GM08714 (cell line): Measurements from ENCODE around the gene TAF5L.
A peak's percentile ranks its signal among the peaks of the same experiment; 100 is the strongest.
"Not testable (repeated sequence)": the region's sequence is repeated elsewhere in the genome, so short reads cannot be mapped to it uniquely, and the experiment has no call there.

Experiments
- H3K4me3 ChIP-seq: fragments of 200-500 bp; sonication (Bioruptor generic); 2 replicates; pipeline ENCODE4 v1.5.1; 2014; ENCODE audit warnings: mild to moderate bottlenecking, low read length, inconsistent platforms
- ZNF274 ChIP-seq: IDR thresholded peaks from 2 replicates; pipeline ENCODE4 v1.6.1; 2012; ENCODE audit warnings: mild to moderate bottlenecking, low read depth, low read length

Gene TAF5L

DNA sequence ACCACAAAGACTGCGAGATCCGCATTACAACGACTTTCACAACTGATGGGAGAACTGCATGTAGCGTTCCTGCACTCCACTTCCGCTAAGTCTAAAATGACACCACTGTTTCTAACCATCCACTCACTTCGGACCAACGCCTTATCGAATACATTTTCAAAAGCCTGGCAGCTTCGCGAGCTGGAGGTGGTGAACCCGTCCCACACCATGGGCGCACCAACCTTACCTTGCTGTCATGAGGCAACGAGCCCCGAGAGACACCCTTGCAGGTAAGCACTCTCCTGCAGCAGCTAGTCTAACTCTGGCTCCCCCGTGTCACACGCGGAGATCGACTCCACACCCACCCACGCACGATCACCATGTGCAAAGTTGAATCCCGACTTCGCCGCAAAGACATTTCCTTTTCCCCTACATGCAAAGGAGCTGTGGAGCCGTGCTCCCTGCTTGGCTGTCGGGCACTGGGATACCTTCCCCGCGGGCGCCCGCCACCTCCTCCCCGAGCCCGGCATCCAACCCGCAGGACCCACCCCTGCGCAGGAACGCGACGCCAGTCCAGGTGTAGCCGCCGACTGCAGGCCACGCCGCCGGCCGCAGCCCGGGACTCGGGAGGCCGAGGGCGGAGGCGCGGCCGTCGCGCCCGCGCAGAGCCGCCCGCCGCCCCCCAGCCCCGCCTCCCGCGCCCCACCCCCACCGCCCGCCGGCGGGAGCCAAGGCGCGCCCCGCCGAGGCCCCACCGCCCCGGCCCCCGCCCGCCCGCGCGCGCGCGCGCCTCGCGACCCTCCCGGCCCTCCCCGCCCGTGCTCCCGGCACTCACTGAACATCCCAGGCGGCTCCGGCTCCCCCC is 629 bp downstream of the TAF5L start:
- peak overlapping the region; percentile 95 for H3K4me3 ChIP-seq
- TF ChIP-seq ZNF274: no peak

DNA sequence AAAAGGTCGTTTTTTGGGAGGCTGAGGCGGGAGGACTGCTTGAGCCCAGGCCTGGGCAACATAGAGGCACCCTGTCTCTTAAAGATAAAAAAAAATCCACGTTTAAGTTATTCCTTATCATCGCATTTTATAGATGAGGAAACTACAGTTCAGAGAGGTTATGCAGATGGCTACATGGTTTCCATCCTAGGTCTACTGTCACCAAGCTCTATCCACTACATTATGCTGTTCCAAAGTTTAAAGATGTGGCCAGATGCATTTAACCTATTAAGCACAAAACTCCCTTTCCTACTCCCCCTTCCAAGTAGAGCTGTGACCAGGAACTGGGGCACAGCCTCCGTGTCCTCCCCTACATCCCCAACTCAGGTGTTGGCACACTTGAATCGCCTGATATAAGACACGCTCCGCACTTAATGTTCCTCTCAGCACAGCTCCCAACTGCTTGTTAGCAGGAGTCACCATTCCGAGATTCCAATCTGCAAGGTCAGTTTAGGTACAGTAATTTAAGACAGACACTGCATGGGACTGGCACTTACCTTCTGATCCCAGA is 1.3 kb downstream of the TAF5L start:
- no peak for TF ChIP-seq ZNF274
- H3K4me3 ChIP-seq: peak overlapping the region; percentile 69

DNA sequence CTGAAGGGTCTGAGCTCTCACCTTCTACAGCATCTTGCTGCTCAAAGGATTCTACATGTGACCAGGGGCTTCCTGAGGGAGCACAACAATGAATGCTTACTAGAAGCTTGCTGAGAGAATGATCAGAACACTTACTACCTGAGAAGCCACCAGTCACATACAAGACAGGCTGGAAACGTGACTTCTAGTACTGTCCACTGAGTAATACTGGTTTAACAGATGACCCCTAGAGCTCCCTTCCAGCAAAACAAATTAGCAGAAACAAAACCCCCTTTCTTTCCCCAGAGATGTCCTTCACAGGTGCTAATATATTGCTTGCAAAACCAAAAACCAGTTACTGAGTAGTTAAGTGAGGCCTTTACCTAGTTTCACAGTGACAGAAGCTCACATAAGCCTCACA is 2.1 kb downstream of the TAF5L start:
- H3K4me3 ChIP-seq: peak overlapping the region; percentile 12; the same call in 1 of the 2 replicates
- TF ChIP-seq ZNF274: no peak

DNA sequence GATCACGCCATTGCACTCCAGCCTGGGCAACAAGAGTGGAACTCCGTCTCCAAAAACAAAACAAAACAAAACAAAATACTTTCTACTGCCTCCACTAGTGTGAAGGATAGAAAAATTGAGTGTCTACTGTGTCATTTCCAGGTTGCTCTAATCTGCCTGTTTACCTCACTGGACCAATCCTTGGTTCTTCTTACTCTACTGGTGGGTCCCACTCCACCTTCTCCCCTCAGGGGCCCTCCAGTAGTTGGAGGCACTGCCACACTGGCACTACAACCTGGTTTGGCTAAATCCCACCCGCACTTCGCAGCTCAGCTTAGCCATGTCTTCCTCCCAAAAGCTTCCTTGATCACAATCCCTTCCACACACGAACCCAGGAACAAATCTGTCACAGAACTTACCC is 2.7 kb downstream of the TAF5L start:
- no peak overlapping the region for H3K4me3 ChIP-seq
- TF ChIP-seq ZNF274: no peak

DNA sequence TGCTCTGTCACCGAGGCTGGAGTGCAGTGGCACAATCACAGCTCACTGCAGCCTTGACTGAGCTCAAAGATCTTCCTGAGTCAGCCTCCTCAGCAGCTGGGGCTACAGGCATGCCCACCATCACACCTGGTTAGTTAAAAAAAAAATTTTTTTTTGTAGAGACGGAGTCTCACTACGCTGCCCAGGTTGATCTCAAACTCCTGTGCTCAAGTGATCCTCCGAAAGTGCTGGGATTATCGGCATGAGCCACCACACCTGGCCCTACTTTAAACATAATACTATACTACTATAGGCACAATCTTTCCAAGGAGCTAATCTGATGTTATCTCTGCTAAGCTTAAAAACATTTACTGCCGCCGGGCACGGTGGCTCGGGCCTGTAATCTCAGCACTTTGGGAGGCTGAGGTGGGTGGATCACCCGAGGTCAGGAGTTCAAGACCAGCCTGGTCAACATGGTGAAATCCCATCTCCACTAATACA is 3.2 kb downstream of the TAF5L start:
- H3K4me3 ChIP-seq: not testable (repeated sequence)

DNA sequence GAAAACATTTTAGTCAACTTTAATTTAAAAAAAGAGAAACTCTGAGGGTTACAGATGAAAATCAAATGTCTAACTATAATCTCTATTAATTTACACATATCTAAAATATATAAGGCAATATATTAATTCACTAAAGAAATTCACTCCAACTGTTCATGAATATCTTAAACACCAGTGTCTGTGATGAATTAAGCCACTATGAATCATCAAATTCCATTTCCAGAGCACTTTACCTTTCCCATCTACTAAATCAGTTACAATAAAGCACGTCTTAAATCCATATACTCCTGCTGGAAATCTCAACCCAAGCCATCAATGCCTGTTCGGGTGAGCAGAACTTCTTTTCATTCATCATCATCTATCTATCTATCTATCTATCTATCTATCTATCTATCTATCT is 4.3 kb downstream of the TAF5L start:
- no peak overlapping the region for H3K4me3 ChIP-seq
- TF ChIP-seq ZNF274: no peak

DNA sequence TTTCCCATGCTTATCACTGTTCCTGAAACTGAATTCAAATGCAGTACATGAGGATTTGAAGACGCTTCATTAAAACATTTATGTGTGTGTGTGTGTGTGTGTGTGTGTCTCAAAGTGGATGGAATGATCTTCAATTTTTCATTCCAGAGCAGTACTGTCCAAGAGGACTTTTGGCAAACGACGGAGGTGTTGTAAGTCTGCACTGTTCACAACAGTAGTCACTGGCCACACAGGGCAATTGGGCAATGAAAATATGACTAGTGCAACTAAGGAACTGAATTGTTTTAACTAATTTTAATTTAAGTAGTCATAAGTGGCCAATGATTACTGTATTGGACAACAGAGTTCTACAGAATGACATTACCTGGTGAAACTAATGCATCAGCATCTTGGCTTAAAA is 5.0 kb downstream of the TAF5L start:
- H3K4me3 ChIP-seq: no peak overlapping the region
- TF ChIP-seq ZNF274: no peak

DNA sequence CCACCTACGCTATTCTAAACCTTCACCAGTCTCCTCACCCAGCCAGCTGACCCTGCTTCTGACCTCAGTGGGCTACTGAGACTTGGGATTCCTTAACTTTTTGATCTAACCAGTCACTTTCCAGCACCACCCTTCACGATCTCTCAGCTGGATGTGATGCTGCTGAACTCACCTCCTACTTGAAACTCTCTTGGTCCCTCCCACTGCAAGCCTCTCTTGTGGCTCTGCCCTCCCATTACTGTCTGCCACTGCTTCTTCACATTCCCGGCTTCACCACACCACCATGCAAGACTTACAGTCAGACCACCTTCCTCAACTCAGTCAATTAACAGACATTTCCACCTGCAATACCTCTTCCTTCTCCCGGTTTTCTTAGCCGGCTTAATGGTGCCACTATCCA is 6.3 kb downstream of the TAF5L start:
- no peak overlapping the region for H3K4me3 ChIP-seq
- no peak for TF ChIP-seq ZNF274

DNA sequence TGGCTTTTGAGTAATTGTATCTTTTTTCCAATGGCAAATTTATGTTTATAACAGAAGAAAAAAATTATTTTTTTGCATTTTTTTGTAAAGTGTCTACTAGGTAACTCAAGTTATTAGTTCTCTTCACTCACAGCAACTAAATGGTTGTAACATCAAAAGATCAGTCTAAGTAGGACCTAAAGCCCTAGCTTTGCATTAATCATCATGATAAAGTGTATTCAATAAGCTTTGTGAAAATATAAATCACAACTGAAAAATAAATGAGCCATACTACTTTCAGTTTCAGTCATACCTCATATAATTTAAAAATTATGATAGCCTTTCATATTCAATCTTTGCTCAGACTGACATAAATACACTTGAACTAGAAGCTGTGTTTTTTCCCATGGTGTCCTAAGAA is 6.9 kb downstream of the TAF5L start:
- no peak overlapping the region for H3K4me3 ChIP-seq
- TF ChIP-seq ZNF274: no peak

DNA sequence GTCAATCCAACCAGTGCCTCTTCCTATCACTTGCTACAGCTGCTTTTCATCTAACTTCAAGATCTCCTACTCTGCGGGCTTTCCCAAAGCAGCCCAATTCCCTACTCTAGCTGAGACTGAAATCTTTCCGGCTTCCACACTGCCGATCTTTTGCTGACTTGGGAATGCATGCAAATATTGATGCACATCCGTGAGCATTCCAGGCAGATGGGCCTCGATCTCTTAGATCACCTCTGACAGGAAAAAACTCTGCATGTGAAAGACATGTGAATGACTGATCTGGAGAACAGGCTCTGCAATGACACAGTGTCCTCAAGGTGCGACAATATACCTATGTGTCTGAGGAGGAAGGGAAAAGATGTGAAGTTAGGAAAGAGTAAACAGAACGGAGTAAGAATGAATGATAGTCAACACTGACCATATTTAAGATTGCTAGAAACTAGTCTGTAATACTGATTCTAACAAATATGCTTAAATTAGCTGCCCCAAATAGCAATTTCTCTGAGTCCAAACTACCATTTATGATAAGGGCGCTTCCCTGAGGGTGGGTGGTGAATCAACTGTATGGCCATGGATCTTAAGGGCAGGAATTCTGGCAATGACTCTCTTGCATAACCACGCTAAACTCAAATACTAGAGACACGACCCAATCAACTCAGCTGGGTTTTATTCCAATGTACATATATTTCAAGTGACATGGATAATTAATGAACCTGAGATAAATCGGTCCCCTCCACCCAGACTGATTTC is 8.4 kb downstream of the TAF5L start:
- no peak for TF ChIP-seq ZNF274
- H3K4me3 ChIP-seq: no peak overlapping the region

DNA sequence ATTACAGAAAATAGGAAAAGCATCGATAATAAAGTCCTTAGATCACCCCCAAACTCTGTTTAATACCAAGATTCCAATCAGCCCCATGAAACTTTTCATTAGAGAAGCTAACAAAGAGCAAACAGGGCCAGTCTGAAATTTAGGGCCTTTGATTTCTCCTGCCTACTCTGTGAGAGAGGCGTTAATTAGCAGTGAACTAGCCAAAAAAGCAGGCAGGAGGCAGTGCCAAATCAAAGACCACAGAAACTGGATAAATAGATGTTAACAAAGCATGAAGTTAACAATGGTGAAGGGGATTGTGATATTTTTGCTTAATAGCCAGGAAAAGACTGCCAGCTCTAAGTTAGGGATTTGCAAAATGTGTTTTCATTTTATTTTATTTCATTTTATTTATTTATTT is 11.2 kb downstream of the TAF5L start:
- TF ChIP-seq ZNF274: no peak

DNA sequence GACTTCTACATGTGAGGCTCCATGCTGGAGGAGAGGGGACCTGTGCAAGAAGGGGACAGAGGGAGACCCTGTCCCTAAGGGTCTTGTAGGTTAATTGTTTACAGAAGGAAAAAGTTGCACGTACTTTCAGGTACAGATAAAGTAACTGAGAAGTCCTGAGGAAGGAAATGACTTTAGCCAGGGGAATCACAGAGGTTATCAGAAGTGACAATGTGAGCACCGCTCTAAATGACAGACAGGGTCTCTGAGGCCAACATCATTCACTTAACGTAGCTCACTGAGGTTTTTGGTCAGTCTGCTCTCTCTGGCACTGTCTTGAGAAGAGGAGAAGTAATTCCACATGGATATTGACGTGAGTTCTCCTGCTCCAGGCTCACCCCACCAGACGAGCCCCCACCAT is 12.0 kb downstream of the TAF5L start:
- no peak for TF ChIP-seq ZNF274
- no peak overlapping the region for H3K4me3 ChIP-seq

More for the DNA sequence above, 11.2 kb downstream of the TAF5L start:
- H3K4me3 ChIP-seq: no peak overlapping the region

DNA sequence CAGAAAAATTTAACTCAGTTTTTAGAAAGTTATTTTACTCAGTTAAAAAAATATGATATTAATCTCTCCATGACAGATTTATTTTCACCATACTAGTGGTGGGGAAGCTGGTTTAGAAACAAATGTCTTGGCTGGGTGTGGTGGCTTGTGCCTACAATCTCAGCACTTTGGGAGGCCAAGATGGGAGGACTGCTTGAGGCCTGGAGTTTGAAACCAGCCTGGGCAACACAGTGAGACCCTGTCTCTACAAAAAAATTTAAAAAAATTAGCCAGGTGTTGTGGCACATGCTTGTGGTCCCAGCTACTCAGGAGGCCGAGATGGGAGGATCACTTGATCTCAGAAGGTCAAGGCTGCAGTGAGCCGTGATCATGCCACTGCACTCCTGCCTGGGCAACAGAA is 17.3 kb downstream of the TAF5L start:
- no peak for TF ChIP-seq ZNF274
- H3K4me3 ChIP-seq: no peak overlapping the region

DNA sequence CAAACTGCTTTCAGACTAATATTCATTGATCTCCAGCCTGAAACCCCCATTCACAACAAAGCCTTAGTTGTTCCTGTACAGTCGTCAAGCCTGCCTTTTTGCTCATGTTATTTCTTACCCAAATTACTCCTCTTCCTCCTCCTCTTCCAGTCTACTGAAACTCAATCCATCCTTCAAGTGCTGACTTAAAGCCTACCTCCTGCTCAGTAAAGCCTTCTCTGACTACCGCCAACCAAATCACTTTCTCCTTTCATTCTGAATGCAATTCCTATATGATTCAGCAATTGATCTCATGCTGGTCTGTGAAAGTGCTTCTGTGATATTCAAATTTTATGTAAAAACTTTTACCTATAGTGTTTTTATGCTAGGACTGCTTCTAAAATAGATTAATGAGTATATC is 18.6 kb downstream of the TAF5L start:
- H3K4me3 ChIP-seq: no peak overlapping the region
- no peak for TF ChIP-seq ZNF274

DNA sequence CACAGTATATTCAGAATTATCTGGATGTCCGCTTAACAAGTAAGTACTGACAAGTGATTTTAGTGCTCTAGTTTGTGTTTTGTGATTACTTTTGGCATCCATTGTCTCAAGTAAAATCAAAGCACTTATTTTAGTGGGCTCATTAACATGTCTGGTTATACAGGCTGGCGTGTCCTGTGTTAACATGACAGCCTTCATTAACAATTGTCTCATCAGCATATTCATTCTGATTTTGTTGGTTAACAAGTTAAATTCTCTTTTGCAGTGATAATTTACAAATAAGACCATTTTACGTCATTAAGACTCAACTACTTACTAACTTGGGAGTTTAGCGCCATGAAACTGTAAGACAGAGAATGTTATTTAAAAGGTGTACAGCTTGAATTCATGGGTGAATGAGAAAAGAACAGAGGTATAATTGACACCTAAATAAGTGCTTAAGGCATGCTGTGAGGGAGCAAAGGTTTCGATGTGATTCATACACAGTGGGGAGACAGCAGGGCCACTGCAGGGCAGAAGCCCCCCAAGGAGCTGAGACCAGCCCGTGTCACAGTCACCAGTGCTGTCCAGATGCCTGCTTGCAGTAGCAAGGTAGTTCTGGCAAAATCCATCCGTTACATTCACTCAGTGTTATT is 22.4 kb downstream of the TAF5L start:
- H3K4me3 ChIP-seq: no peak overlapping the region
- TF ChIP-seq ZNF274: no peak
